MM.1S (cell line): ENCODE results near the gene TPGS1.

ENCODE experiments used
- DNase-seq: peaks from one replicate; pipeline ENCODE4 v3.0.0-alpha.2; 2015
- H2AFZ ChIP-seq: fragments of 300-600 bp; sonication (generic); 2 replicates; pipeline ENCODE4 v1.6.0; 2016; ENCODE audit warnings: antibody characterized with exemption, low read length
- H3F3A ChIP-seq: fragments of 300-600 bp; sonication (generic); 2 replicates; pipeline ENCODE4 v1.6.1; 2016; ENCODE audit warnings: mild to moderate bottlenecking, antibody characterized with exemption, low read length, moderate library complexity, mixed read lengths; ENCODE audit not compliant: insufficient read depth
- H3K27ac ChIP-seq: fragments of 300-600 bp; sonication (generic); 2 replicates; pipeline ENCODE4 v1.5.1; 2016; ENCODE audit warnings: mild to moderate bottlenecking, low read length
- H3K27me3 ChIP-seq: fragments of 300-600 bp; sonication (generic); replicated peaks from 2 replicates; pipeline ENCODE4 v1.6.0; 2016; ENCODE audit warnings: low read length; ENCODE audit not compliant: insufficient read depth
- H3K36me3 ChIP-seq: fragments of 300-600 bp; sonication (generic); replicated peaks from 2 replicates; pipeline ENCODE4 v1.6.1; 2016; ENCODE audit warnings: mild to moderate bottlenecking, low read length, mixed read lengths; ENCODE audit not compliant: insufficient read depth
- H3K4me1 ChIP-seq: fragments of 300-600 bp; sonication (generic); 2 replicates; pipeline ENCODE4 v1.6.1; 2016; ENCODE audit warnings: low read length, mixed read lengths
- H3K4me2 ChIP-seq: fragments of 300-600 bp; sonication (generic); 2 replicates; pipeline ENCODE4 v1.6.0; 2016; ENCODE audit warnings: low read depth, low read length
- H3K4me3 ChIP-seq: fragments of 300-600 bp; sonication (generic); 2 replicates; pipeline ENCODE4 v1.5.1; 2016; ENCODE audit warnings: low read length, mixed read lengths
- H3K79me2 ChIP-seq: fragments of 300-600 bp; sonication (generic); 2 replicates; pipeline ENCODE4 v1.6.1; 2016; ENCODE audit warnings: mixed run types, low read length, mixed read lengths
- H3K9ac ChIP-seq: fragments of 300-600 bp; sonication (generic); 2 replicates; pipeline ENCODE4 v1.6.1; 2016; ENCODE audit warnings: low read length, mixed read lengths
- H3K9me2 ChIP-seq: fragments of 300-600 bp; sonication (generic); replicated peaks from 2 replicates; pipeline ENCODE4 v1.6.1; 2016; ENCODE audit warnings: mild to moderate bottlenecking, low read length, mixed read lengths; ENCODE audit not compliant: insufficient read depth
- H3K9me3 ChIP-seq: fragments of 300-600 bp; sonication (generic); replicated peaks from 2 replicates; pipeline ENCODE4 v1.6.1; 2016; ENCODE audit warnings: mild to moderate bottlenecking, low read length, mixed read lengths; ENCODE audit not compliant: insufficient read depth
- H4K20me1 ChIP-seq: fragments of 300-600 bp; sonication (generic); 2 replicates; pipeline ENCODE4 v1.6.1; 2016; ENCODE audit warnings: mild to moderate bottlenecking, low read length, moderate library complexity, mixed read lengths; ENCODE audit not compliant: insufficient read depth
- EZH2 ChIP-seq: fragments of 300-600 bp; sonication (generic); optimal IDR thresholded peaks from 2 replicates; pipeline ENCODE3; 2017; ENCODE audit warnings: low read depth, mild to moderate bottlenecking, antibody characterized with exemption, low read length, mixed read lengths
- EZH2phosphoT487 ChIP-seq: fragments of 300-600 bp; sonication (generic); IDR thresholded peaks from 2 replicates; pipeline ENCODE4 v1.6.1; 2018; ENCODE audit warnings: antibody characterized with exemption, low read length
- TF ChIP-seq, protein P1 (sequence below): fragments of 300-600 bp; sonication (generic); IDR thresholded peaks from 2 replicates; pipeline ENCODE4 v1.5.1; 2016; ENCODE audit warnings: antibody characterized with exemption, low read length, mixed read lengths

The TPGS1 gene, protein sequence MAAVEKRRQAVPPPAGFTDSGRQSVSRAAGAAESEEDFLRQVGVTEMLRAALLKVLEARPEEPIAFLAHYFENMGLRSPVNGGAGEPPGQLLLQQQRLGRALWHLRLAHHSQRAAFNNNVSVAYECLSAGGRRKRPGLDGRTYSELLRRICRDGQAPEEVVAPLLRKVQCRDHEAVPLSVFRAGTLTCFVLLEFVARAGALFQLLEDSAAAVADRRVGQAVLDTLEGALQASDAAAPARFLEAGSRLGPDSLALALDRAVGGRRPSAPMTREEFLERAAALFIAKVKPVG

DNA sequence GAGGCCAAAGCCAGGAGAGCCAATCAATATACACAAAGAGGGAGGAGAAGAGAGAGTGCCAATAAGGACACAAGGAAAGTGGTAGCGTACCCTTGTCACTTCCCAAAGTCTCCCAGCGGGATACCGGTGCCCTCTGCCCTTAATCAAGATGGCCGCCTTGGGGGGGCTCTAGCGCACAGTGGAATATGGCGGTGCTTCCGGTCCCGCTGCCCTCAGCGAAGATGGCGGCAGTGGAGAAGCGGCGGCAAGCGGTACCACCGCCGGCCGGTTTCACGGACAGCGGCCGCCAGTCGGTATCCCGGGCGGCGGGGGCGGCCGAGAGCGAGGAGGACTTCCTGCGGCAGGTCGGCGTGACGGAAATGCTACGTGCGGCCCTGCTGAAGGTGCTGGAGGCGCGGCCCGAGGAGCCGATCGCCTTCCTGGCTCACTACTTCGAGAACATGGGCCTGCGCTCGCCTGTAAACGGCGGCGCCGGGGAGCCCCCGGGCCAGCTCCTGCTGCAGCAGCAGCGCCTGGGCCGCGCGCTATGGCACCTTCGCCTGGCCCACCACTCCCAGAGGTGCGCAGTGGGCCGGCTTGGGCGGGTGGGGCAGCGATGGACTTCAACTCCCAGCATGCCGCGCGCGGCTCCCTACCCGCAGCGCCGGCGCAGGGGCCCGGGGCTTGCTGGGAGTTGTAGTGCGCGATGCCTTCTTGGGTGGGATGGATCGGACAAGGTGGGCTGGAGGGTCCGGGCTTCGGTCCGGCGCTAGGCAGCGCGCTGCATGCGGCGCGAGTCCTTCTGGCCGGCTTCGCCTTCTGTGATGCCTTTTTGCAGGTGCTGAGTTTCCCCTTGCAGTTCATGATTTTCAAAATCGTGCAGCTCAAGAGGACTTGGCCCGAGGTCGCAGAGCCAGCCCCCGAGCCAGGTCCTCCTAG is at the start of gene TPGS1:
Gene TPGS1, plus strand, starts transcription at position 212 of the 918 bp plus-strand sequence. Its CDS starts 10 bp downstream, at position 222.
- H3K79me2 ChIP-seq = peaks cover 14% of the 10 kb centered on the region
- H3K9me3 ChIP-seq = no peaks in the 10 kb centered on the region
- peak within 1 kb of the TSS; percentile 89 for H3K27ac ChIP-seq
- peaks cover 21% of the 10 kb centered on the region for H3K27me3 ChIP-seq
- H3F3A ChIP-seq = peaks cover 15% of the 10 kb centered on the region
- H3K9ac ChIP-seq = peak within 1 kb of the TSS; percentile 95
- no peaks in the 10 kb centered on the region for H3K36me3 ChIP-seq
- DNase-seq = peak; percentile 88
- H2AFZ ChIP-seq = peak within 1 kb of the TSS; percentile 92
- peaks cover 14% of the 10 kb centered on the region; the same call in 1 of the 2 replicates for H3K4me1 ChIP-seq
- peak within 1 kb of the TSS; percentile 94 for H3K4me2 ChIP-seq
- H3K4me3 ChIP-seq = peak within 1 kb of the TSS; percentile 95
- no peaks in the 10 kb centered on the region for H3K9me2 ChIP-seq
- H4K20me1 ChIP-seq = no peaks in the 10 kb centered on the region
- TF ChIP-seq EZH2 (no peak), EZH2phosphoT487 (no peak)
- TF ChIP-seq, protein P1, sequence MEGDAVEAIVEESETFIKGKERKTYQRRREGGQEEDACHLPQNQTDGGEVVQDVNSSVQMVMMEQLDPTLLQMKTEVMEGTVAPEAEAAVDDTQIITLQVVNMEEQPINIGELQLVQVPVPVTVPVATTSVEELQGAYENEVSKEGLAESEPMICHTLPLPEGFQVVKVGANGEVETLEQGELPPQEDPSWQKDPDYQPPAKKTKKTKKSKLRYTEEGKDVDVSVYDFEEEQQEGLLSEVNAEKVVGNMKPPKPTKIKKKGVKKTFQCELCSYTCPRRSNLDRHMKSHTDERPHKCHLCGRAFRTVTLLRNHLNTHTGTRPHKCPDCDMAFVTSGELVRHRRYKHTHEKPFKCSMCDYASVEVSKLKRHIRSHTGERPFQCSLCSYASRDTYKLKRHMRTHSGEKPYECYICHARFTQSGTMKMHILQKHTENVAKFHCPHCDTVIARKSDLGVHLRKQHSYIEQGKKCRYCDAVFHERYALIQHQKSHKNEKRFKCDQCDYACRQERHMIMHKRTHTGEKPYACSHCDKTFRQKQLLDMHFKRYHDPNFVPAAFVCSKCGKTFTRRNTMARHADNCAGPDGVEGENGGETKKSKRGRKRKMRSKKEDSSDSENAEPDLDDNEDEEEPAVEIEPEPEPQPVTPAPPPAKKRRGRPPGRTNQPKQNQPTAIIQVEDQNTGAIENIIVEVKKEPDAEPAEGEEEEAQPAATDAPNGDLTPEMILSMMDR = no peak

DNA sequence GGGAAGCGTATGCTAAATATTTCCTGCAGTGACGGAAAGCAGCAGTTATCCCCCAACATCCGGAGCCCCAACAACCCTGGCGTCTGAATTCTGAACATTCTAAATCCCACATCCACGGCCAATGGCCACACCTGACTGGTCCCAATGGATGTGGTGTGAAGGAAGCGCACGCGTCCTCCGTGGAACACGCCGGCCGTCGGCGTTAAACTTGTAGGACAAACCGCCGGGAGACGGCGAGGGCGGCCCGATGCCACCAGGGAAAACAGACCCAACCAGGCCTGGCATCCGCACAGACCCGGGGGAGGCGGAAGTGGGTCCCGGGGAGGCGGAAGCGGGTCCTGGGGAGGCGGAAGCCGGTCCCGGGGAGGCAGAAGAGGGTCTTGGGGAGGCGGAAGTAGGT is 49.7 kb upstream of the TPGS1 start:
- Histone ChIP-seq H3K36me3 (no peaks in the 10 kb centered on the region), H3K4me2 (no peak overlapping the region), H2AFZ (no peak overlapping the region), H4K20me1 (no peaks in the 10 kb centered on the region), H3K4me1 (no peaks in the 10 kb centered on the region), H3K79me2 (no peaks in the 10 kb centered on the region), H3K9me2 (no peaks in the 10 kb centered on the region), H3K27me3 (peaks cover 43% of the 10 kb centered on the region), H3K9me3 (no peaks in the 10 kb centered on the region), H3F3A (no peaks in the 10 kb centered on the region), H3K27ac (no peak overlapping the region), H3K4me3 (no peak overlapping the region), H3K9ac (no peak overlapping the region)
- no peak for TF ChIP-seq EZH2
- TF ChIP-seq, protein P1 = no peak
- TF ChIP-seq EZH2phosphoT487 = no peak
- DNase-seq = no peak

DNA sequence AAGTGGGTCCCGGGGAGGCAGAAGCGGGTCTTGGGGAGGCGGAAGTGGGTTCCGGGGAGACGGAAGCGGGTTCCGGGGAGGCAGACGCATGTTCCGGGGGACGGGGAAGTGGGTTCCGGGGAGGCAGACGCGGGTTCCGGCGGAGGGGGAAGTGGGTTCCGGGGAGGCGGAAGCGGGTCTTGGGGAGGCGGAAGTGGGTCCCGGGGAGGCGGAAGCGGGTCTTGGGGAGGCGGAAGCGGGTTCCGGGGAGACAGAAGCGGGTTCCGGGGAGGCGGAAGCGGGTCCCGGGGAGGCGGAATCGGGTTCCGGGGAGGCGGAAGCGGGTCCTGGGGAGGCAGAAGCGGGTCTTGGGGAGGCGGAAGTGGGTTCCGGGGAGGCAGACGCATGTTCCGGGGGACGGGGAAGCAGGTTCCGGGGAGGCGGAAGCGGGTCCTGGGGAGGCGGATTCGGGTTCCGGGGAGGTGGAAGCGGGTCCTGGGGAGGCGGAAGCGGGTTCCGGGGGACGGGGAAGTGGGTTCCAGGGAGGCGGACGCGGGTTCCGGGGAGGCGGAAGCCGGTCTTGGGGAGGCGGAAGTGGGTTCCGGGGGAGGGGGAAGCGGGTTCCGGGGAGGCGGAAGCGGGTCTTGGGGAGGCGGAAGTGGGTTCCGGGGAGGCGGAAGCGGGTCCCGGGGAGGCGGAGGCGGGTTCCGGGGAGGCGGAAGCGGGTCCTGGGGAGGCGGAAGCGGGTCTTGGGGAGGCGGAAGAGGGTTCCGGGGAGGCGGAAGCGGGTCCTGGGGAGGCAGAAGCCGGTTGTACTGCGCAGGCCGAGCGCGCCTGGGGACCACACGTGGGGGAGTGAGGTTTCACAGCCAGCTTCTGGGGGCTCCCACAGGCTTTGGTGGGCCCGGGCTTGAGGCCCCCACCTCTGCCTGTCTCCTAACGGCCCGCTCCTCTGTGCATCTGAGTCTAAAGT is 48.9 kb upstream of the TPGS1 start:
- Histone ChIP-seq H3K4me2 (no peak overlapping the region), H3K36me3 (no peaks in the 10 kb centered on the region), H3K27ac (no peak overlapping the region), H3K4me1 (no peaks in the 10 kb centered on the region), H4K20me1 (no peaks in the 10 kb centered on the region), H3K4me3 (no peak overlapping the region), H3K79me2 (no peaks in the 10 kb centered on the region), H3F3A (no peaks in the 10 kb centered on the region), H2AFZ (no peak overlapping the region), H3K9ac (no peak overlapping the region), H3K9me3 (no peaks in the 10 kb centered on the region), H3K27me3 (peaks cover 37% of the 10 kb centered on the region), H3K9me2 (no peaks in the 10 kb centered on the region)
- no peak for DNase-seq
- TF ChIP-seq EZH2phosphoT487 = no peak
- no peak for TF ChIP-seq EZH2
